ENCODE measurements around the gene OCEL1.

Gene OCEL1

DNA sequence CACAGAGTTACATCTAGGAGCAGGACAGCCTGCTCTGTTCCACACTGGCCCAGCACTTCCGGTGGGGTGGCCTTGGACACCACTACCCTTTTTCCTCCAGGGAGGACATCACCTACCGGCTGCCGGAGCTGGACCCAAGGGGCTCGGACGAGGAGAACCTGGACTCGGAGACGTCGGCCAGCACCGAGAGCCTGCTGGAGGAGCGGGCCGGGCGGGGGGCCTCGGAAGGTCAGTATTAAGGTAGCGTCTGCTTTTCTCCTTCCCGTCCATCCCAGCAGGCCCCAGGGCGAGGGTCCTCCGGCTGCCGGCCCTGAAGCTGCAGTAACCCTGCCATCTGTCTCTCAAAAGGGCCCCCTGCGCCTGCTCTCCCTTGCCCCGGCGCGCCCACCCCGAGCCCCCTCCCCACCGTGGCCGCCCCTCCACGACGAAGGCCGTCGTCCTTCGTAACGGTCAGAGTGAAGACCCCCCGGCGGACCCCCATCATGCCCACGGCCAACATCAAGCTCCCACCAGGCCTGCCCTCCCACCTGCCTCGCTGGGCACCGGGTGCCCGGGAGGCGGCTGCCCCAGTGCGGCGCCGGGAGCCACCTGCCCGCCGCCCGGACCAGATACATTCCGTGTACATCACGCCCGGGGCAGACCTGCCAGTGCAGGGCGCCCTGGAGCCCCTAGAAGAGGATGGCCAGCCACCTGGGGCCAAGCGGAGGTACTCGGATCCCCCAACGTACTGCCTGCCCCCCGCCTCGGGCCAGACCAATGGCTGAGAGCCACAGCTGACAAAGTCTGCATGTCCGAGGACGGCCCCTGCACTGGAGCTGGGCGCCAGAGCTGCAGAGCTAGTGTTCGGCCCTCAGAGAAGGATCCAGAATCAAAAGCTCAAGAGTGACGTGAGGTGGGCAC lies 14.2 kb upstream of the OCEL1 start:
- DNase-seq, result no peak

DNA sequence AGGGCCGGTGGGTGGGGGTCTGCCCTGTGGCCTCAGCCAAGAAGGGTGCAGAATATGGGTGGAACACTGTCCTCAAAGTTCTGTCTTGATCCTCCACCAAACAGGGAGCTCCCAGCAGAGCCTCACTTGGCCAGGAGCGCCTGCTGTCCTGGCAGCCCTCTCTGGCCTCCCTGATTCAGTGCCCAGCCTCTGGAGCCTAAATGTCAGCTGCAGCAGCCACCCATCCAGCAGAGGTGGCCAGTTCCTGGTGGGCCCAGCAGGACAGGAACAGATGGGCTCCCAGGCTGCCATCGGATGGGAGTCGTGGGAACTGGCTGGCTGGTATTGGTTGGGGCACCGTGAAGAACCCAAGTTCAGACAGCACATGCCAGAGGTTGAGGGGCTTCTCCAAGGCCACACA lies 12.7 kb upstream of the OCEL1 start:
- DNase-seq, result no peak

DNA sequence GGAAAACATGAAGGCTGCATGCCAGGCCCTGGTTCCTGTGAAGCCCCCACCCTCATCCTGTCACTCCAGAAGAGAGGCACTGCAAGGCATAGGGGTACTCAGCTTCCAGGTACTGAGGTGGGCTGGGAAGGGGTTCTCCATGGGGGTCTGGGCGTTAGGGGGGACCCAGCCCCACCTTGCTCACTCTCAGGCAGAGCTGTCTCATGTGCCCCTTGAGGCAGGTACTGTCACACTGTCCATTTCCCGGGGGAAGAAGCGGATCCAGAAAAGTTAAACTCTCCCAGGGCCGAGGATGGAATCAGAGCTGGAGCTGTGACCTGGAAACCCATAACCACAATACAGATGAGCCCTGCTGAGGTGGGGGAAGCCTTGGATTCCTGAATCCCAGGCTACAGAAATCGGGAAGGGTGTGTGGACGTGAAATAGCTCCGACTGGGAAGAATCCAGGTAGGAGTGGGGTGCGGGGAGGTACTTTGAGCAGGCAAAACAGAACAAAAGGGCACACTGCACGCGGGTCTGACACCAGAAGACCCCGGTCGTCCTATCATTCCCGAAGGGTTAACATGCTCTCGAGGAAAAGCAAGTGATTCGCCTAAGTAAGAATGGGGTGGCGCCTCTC lies 11.4 kb upstream of the OCEL1 start:
- DNase-seq, result peak; percentile 63

DNA sequence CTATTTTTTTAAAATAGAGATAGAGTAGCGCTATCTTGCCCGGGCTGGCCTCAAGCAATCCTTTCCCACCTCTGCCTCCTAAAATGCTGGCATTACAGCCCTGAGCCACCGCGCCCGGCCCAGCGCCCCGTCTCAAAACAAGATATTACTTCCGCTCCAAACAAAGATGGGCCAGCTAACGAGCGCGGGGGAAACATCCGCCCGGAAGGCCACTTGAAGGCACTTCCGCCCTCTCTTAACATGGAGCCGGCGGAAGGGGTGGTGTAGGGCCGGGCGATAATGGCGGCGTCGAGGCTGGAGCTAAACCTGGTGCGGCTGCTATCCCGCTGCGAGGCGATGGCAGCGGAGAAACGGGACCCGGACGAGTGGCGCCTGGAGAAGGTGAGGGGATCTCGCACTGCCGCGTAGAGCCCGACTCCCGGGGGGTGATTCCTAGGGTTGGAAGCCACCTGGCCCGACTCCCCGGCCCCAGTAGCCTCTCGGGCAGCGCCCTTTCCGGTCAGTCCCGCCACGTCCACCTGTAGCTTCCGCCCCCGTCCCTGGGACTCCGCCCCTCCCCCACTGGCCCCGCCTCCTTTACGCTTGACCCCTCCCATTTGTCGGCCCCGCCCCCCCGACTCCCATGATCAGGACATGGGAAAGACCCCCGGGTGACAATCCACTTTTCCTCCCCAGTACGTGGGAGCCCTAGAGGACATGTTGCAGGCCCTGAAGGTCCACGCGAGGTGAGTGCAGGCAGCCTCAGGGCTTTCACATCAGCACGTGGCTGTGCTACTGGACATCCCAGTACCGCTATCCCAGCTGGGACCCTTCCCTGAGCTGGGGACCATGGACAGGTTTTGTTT lies 10.7 kb upstream of the OCEL1 start, which contains the start of gene USE1:
USE1 (plus strand) TSS at position 231 of the 845 bp plus-strand sequence; CDS start at position 280, 49 bp downstream.
- DNase-seq, result peak; percentile 97

DNA sequence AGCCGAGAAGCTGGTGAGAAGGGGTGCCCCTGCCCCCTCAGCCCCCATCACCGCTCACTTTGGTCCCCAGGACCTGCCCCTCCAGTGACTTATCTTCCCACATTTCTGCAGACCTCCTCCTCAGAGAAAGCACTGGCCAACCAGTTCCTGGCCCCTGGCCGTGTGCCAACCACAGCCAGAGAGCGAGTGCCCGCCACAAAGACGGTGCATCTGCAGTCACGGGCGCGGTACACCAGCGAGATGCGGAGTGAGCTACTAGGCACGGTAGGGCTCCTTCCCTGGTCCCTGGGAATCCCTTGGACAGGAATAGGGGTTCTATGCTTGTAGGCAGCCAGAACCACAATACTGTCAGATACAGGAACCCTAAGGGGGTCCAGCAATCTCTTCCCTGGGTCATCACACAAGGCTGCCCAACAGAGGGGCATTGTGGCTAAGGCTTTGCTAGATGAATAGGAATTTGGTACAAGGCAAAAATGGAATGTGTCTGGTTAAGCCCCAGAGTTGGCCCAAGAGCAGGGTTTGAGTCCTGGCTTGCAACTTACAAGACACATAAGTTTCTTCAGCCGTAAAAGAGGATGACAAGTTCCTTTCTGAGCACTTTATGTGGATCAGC lies 9.9 kb upstream of the OCEL1 start:
- DNase-seq, result no peak

DNA sequence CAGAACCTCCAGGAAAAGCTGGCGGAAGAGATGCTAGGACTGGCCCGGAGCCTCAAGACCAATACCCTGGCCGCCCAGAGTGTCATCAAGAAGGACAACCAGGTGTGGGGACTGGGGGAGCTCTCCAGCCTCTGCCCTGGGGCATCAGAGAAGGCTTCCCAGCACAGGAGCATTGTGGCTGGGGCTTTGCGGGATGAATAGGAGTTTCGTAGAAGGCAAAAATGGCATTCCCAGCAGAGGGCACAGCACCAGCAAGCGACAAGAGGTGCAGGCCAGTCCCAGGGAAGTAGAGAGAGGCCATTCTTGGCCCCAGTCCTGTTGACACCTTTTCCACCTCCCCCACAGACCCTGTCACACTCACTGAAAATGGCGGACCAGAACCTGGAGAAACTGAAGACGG lies 6.7 kb upstream of the OCEL1 start:
- DNase-seq, result no peak

DNA sequence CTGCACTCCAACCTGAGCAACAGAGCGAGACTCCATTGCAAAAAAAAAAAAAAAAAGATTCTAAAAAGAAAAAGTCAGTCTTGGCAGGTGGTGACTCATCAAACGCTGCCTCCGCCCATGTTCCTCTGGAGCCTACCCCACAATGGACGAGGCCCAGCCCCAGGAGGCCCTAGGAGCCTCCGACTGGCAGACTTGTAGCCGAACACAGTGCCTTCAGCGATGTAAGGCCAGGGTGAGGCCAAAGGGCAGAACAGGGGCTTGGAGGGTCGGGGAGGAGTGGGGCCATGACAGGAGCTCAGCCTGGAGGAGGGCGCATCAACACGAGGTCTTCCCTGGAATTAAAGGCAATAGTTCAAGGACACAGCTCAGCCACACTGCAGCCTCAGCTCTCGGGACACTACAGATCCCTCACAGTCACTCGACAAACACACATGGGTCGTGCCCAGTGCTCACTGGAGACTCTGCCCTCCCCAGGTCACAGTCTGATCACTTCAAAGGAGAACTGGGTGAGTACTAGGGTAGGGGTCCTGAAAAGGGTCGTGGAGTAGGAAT lies 5.7 kb upstream of the OCEL1 start:
- DNase-seq, result peak; percentile 13

DNA sequence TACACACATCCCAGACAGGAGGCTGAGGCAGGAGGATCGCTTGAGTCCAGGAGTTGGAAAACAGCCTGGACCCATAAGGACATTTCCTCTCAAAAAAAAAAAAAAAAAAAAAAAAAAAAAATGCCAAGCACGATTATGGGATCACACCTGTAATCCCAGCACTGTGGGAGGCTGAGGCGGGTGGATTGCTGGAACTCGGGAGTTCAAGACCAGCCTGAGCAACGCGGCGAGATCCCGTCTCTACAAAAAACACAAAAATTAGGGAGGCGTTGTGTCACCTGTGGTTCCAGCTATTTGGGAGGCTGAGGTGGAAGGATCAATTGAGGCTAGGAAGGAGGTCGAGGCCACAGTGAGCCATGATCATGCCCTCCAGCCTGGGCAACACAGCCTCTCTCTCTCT lies 973 bp upstream of the OCEL1 start:
- no peak for DNase-seq

DNA sequence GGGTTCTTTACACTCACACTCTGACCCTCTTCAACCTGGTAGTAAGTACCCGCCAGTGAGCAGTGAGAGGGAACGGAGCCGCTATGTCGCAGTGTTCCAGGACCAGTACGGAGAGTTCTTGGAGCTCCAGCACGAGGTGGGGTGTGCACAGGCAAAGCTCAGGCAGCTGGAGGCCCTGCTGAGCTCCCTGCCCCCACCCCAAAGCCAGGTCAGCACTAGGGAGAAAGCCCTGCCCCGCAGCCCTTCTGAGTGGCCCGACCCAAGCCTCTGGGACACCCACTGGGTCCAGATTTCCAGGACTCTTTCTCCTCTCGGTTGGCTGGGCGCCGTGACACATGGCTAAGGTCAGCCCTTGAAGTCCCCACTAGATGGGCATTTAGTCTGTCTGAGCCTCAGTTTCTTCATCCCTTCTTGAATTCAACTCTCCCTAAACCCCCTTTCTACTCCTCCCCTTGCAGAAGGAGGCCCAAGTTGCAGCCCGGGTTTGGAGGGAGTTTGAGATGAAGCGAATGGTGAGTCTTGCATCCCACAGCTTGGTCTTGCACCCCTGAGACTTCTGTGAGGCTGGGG lies 1.9 kb downstream of the OCEL1 start:
- DNase-seq, result no peak

DNA sequence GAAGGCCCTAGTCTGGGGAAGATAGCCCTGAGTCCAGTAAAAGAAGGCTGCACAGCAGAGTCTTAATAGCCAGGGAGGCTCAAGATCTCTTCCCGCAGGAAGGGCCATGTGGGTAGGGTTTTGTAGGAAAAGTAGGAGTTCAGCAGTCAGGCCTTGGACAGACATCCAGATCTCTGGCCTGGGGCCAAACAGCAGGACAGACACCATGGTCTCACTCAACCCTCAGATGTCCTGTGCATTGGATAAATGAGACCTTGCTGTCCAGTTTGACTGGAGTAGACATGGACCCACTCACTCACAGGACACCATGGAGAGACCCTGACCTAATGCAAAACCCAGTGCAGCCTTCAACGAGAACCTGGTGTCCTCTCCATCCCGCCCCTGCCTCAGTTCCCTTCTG lies 3.9 kb downstream of the OCEL1 start:
- DNase-seq, result no peak

DNA sequence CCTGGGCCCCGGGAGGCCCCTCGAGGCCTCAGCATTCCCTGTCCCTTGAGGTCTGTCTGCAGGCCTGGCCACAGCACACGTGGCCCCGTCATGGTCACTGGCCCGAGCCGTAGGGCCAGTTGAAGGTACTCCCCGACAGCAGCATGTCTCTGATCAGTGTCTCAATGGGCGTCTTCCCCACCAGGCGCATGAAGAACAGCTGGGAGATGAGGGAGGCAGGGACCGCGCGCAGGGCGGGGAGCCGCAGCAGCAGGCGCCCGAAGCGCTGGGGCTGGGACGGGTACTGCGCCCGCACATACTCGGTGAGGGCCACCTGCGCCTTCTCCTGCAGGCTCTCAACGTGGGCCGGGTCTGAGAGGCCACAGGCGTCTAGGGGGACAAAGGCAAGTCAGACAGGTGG lies 6.2 kb downstream of the OCEL1 start:
- DNase-seq, result no peak

DNA sequence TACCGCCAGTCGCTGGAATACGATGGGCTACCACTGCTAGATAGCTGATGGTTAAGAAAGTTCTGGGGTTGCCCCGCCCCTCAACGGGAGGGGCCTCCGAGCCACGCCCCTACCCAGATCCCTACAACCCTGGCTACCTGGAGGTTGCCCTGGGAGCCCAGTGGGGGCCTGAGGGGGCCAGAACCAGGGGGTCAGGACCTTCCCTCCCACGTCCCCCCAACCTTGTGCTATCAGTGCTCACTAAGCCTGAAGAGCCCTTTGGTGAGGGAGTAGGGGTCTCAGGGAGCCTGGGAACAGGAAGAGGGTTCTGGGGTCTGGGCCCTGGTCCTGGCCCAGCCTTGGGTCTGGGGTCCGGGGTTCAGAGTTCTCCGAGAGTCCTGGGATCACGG lies 8.9 kb downstream of the OCEL1 start:
- DNase-seq, result peak; percentile 91

DNA sequence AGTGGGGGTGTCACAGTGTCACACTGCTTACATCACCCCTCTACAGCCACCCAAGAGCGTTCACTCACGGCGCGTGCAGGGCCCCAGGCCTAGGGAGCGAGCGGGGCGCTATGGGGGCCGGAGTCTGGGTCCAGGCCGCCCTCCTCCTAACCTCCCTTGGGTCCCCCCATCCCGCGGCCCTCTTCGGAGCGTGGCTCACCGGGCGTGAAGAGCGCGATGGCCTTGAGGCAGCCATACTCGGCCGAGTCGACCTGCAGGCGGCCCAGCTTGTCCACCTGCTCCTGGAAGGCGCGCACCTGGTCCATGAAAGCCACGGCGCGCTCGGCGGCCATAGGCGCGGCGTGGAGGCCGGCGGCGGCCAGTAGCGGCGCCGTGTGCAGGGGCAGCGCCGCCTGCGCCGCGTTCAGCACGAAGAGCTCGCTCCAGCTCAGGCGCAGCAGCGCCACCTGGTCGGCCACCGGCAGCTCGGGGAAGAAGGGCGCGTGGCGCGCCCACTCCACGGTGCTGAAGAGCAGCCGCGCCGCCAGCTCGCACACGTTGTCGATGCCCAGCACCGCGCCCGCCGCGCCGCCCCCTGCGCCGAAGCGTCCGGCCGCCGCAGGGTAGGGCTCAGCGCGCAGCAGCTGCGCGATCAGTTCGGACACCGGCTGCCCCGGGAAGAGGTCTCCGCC lies 9.4 kb downstream of the OCEL1 start:
- peak; percentile 91 for DNase-seq

DNA sequence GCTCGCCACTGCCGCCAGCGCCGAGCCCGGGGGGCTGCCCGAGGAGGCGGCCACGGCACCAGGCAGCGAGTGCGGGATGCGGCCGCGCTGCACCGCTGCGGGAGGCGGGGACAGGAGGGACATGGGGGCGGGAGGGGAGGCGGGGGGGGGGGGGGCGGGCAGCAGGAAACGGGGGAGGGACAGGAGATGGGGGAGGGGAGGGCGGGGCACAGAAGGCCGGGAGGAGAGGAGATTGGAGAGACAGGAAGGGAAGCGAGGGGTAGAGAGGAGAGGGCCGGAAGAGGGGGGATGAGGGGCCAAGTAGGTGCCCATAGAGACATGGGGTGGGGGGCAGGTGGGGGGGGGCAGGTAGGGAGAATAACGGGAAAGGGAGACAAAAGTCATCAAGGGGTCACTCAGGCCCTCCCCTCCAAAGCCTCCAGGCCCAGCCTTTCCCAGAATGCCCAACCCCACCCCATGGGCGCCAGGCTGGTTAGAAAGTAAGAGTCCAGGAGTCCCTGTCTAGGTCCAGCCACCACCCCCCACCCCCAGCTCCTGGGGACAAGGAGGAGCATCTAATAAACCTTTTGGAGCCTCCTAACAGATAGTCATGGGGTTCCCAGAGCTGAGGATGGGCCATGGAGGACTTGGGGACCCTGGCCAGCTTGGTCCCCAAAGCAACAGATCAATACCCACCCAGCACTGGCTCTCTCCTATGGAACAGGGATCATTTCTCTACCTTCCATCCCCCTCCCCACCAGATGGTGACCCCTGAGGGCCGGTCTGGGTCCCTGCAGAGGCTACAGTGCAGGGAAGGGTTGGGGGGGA lies 10.1 kb downstream of the OCEL1 start:
- DNase-seq, result peak; percentile 90

DNA sequence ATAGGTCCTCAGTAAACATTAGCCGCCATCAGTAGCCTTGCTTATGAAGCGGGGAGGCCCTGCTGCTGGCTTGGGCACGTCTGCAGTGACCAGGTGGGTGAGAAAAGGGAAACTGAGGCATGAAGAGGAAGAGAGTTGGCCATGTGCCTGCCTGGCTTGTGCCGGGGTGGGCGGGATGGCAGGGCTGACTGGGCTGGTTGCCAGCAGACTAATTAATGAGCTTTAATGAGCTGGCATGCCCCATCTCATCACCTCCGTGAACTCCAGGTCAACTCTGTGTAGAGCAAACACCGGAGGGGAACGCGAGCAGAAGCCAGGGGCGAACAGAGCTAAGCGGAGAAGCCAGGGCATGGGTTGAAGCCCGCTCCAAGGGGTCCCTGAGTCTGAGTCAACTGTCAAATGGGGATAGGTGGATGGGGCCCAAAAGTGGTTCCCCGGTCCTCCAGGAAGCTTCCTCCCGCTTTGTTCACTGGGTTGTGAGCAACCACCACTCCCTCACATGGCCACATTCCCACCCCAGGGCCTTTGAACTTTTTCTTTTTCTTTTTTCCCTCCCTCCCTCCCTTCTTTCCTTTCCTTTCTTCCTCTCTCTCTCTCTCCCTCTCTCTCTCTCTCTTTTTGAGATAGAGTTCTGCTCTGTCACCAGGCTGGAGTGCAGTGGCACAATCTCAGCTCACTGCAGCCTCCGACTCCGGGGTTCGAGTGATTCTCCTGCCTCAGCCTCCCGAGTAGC lies 11.0 kb downstream of the OCEL1 start:
- no peak for DNase-seq

DNA sequence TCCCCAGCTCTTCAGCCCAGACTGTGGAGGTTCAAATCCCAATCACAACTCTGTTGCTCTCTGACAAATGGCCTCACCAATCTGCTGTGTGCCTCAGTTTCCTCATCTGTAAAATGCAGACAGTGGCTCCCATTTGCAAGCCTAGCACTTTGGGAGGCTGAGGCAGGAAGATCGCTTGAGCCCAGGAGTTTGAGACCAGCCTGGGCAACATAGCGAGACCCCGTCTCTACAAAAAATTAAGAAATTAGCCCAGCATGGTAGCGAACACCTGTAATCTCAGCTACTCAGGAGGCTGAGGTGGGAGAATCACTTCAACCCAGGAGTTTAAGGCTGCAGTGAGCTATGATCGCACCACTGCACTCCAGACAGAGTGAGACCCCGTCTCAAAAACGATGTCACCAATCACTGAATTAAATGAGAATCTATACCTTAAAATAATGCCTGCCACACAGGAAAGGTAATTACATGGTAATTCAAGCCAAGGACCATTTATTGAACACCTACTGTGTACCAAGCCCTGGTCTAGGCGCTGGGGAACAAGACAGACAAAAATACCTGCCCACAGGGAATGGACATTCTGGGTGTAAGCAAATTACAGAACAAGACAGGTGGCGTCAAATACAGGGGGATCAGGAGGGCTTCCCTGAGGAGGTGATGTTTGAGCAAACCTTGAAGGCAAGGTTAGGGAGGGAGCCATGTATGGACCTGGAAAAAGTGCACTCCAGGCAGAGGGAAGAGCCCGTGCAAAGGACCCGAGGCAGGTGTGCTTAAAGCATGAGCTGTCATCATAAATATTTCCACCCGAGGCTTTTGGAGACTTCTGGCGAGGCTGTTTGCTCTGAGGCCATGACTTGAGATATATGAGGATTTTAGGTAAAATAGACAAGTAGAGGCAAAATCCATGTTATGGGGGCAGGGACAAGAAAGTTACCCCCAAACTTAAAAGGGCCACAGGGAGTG lies 12.0 kb downstream of the OCEL1 start:
- DNase-seq, result no peak

DNA sequence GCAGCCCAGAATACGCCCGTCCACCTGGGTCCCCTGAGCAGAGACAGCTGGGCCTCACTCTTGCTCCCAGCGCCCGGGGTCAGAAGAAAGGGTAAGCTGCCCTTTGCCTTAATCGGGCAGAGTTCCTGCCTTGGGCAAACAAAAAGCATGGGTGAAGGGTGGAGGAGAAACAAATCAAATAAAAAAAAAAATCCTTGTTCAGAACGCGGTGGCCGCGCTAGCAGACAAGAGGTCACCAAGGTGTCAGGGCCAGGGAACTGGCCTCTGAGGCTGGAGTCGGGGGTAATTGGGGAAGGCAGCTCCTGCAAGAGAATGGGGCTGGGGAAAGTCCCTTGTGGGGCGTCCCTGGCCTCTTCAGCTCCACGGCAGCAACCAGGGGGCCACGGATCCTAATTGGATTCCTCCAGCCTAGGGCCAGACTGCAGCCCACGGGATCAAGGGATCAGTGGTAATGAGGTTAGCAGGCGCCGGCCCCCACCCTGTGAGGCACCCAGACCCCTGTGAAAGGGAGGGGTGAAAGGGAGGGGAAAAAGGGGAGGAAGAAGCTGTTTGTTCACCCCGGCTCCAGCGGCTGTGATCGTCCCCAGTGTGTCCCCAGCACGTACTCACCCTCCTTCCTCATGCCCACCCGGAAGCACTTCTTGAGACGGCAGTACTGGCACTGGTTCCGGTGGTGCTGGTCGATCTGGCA lies 14.2 kb downstream of the OCEL1 start:
- no peak for DNase-seq

DNA sequence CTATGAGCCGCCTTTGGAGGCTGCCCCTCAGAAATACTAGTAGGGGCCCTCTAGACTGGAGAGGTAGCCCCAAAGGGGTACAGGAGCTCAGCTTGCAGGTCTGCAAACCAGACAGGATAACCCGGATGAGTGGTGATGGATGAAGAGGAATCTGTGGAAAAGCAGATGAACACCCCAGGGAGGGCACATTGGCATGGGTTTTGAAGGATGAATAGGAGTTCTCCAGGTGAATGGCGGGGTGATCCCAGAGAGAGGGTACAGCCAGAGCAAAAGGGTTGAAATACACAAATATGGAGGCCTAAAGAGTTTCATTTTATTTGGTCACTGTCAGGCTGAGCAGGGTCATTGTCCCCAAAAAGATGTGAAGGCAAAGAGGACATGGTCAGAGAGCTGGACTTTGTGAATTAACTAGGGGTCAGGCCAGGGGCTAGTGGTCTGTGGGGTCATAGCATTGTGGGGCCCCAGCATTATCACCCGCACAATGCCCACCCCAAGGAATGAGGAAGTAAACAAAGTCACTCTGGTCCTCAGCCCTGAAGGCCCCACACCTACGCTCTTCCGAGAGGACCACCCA lies 14.9 kb downstream of the OCEL1 start:
- DNase-seq, result no peak

Measured in OCI-M1 (cell line).